Tibial artery (tissue), 4 donors: ENCODE results near the gene AGPAT1.

Experiments used
- DNase-seq, 2 donors: peaks; one replicate each; pipeline ENCODE4 v3.0.0-alpha.2; 2019
- H3K27ac ChIP-seq, 2 donors: fragments of 200-600 bp; sonication (generic) in 1 of 2; 1 replicate in 1 of 2; 2 replicates in 1 of 2; pipeline ENCODE4 v1.5.1; 2018 to 2019; ENCODE audit warnings: mild to moderate bottlenecking in 1 of 2
- H3K27me3 ChIP-seq, 2 donors: fragments of 200-600 bp; sonication (generic) in 1 of 2; one replicate each; pipeline versions ENCODE4 v1.5.1 to v1.6.0; 2016 to 2019
- H3K36me3 ChIP-seq, 3 donors: fragments of 200-600 bp; sonication (generic) in 2 of 3; one replicate each; pipeline ENCODE4 v1.5.1; 2016 to 2019; ENCODE audit warnings: mild to moderate bottlenecking in 2 of 3
- H3K4me1 ChIP-seq, 4 donors: fragments of 200-600 bp; sonication (generic) in 2 of 4; 1 replicate in 3 of 4; 2 replicates in 1 of 4; pipeline ENCODE4 v1.5.1; 2016 to 2019
- H3K4me3 ChIP-seq, 2 donors: fragments of 200-600 bp; sonication (generic) in 1 of 2; 1 replicate in 1 of 2; 2 replicates in 1 of 2; pipeline ENCODE4 v1.5.1; 2018 to 2019; ENCODE audit warnings: mild to moderate bottlenecking in 2 of 2
- H3K9me3 ChIP-seq, 3 donors: fragments of 200-600 bp; sonication (generic) in 1 of 3; one replicate each; pipeline ENCODE4 v1.5.1; 2016 to 2019
- CTCF ChIP-seq, 2 experiments: fragments of 200-600 bp in 1 of 2; fragments of 450-650 bp in 1 of 2; IDR thresholded peaks; one replicate each; pipeline ENCODE4 v1.5.1; 2017 to 2019; ENCODE audit warnings: antibody characterized with exemption in 2 of 2, mild to moderate bottlenecking in 1 of 2, moderate library complexity in 1 of 2
- intact Hi-C: fragments of 100-400 bp; cut with DNase I; formaldehyde crosslinking; loops from one replicate; pipeline ENCODE4 v1.15.0; 2023; ENCODE audit warnings: low total_unique reads

Gene AGPAT1

GRCh38 chr6:32184084-32184640 is 8.3 kb upstream of the AGPAT1 start, which contains the start of gene AGER:
Gene AGER (minus strand): TSS chr6:32184253. CDS start chr6:32184222, 31 bp downstream.
- H3K4me1 ChIP-seq = peaks cover 0 to 58% (median 44%) of the 10 kb centered on the region in 4 donors
- intact Hi-C loops = no loop called here
- peaks cover 21 to 66% (median 50%) of the 10 kb centered on the region in 3 donors for H3K36me3 ChIP-seq
- no peaks in the 10 kb centered on the region for H3K9me3 ChIP-seq
- H3K27ac ChIP-seq = peak within 1 kb of the TSS; percentile 76 to 92
- H3K4me3 ChIP-seq = no peak within 1 kb of the TSS
- no peaks in the 10 kb centered on the region for H3K27me3 ChIP-seq
- no peak for TF ChIP-seq CTCF (IDR thresholded peaks at IDR 0.05)
- DNase-seq = peak in 1 of 2 donors; percentile 62

GRCh38 chr6:32183483-32184083 is 7.7 kb upstream of the AGPAT1 start:
- no peak for DNase-seq
- no peaks in the 10 kb centered on the region for H3K9me3 ChIP-seq
- intact Hi-C loops = no loop called here
- H3K4me3 ChIP-seq = no peak overlapping the region
- no peak for TF ChIP-seq CTCF (IDR thresholded peaks at IDR 0.05)
- H3K27me3 ChIP-seq = no peaks in the 10 kb centered on the region
- H3K27ac ChIP-seq = peak overlapping the region; percentile 50 to 92
- H3K4me1 ChIP-seq = peaks cover 0 to 57% (median 43%) of the 10 kb centered on the region in 4 donors
- peaks cover 21 to 66% (median 50%) of the 10 kb centered on the region in 3 donors for H3K36me3 ChIP-seq

GRCh38 chr6:32183030-32183429 is 7.1 kb upstream of the AGPAT1 start:
- Histone ChIP-seq H3K36me3 (peaks cover 21 to 66% (median 50%) of the 10 kb centered on the region in 3 donors), H3K27me3 (no peaks in the 10 kb centered on the region), H3K4me1 (peaks cover 0 to 52% (median 38%) of the 10 kb centered on the region in 4 donors), H3K4me3 (no peak overlapping the region), H3K9me3 (no peaks in the 10 kb centered on the region), H3K27ac (peak overlapping the region; percentile 50 to 92)
- intact Hi-C loops = no loop called here
- DNase-seq = no peak
- no peak for TF ChIP-seq CTCF (IDR thresholded peaks at IDR 0.05)

GRCh38 chr6:32182555-32182981 is 6.7 kb upstream of the AGPAT1 start:
- H3K4me3 ChIP-seq = no peak overlapping the region
- H3K36me3 ChIP-seq = peaks cover 17 to 62% (median 45%) of the 10 kb centered on the region in 3 donors
- H3K27me3 ChIP-seq = no peaks in the 10 kb centered on the region
- no peaks in the 10 kb centered on the region for H3K9me3 ChIP-seq
- H3K4me1 ChIP-seq = peaks cover 0 to 47% (median 33%) of the 10 kb centered on the region in 4 donors
- no peak for TF ChIP-seq CTCF (IDR thresholded peaks at IDR 0.05)
- intact Hi-C loops = no loop called here
- H3K27ac ChIP-seq = peak overlapping the region; percentile 50 to 92
- DNase-seq = no peak

- DNase-seq = no peak
- H3K4me1 ChIP-seq = peaks cover 0 to 45% (median 31%) of the 10 kb centered on the region in 4 donors
- peaks cover 12 to 57% (median 40%) of the 10 kb centered on the region in 3 donors for H3K36me3 ChIP-seq
- no peaks in the 10 kb centered on the region for H3K9me3 ChIP-seq
- no peak overlapping the region for H3K4me3 ChIP-seq
- H3K27ac ChIP-seq = peak overlapping the region; percentile 50 to 92
- TF ChIP-seq CTCF (IDR thresholded peaks at IDR 0.05) = no peak
- intact Hi-C loops = no loop called here
- no peaks in the 10 kb centered on the region for H3K27me3 ChIP-seq
Measured at GRCh38 chr6:32181915-32182529, 6.1 kb upstream of the AGPAT1 start.
